ENCODE results near the gene TFIP11.

DNA sequence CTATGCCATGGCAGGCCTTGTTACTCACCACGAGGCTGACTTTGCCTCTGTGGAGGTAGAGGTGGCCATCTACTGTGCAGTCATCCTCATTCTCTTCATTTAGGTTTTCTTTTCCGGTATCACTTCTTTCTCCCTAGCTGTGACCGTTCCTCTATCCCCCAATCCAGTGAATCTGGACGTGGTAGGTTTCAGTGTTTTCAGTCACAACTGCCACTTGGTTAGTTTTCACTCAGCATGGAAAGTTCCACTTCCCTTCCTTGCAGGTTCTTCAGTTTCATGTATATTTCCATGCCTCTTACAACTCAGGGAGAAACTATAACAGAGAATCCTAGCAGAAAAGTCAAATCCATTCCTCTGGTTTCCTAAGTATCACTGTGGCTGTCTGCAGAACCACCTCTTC lies 30.6 kb downstream of the TFIP11 start:
- TF ChIP-seq CTCF (IDR thresholded peaks at IDR 0.05) (no peak), POLR2A (IDR thresholded peaks at IDR 0.05) (no peak)
